PFSK-1 (cell line): ENCODE data around the gene USH1C.

ENCODE experiments used
- FOXP2 ChIP-seq: optimal IDR thresholded peaks from 2 replicates; pipeline ENCODE3; 2011; ENCODE audit warnings: borderline replicate concordance, control low read depth, inconsistent platforms; ENCODE audit not compliant: insufficient read depth; ENCODE audit errors: extremely low read length, extremely low read depth
- POLR2AphosphoS5 ChIP-seq: IDR thresholded peaks from 2 replicates; pipeline ENCODE4 v1.6.1; 2012; ENCODE audit warnings: low read depth, mild to moderate bottlenecking, control low read depth, low read length, moderate library complexity
- SIN3A ChIP-seq: IDR thresholded peaks from 2 replicates; pipeline ENCODE4 v1.6.1; 2012; ENCODE audit warnings: mild to moderate bottlenecking, low read length, moderate library complexity, borderline replicate concordance; ENCODE audit not compliant: insufficient read depth
- TAF1 ChIP-seq: IDR thresholded peaks from 2 replicates; pipeline ENCODE4 v1.6.1; 2012; ENCODE audit warnings: low read length, control low read depth, borderline replicate concordance; ENCODE audit not compliant: insufficient read depth
- TF ChIP-seq, protein P1 (sequence below), 2 experiments: IDR thresholded peaks; 2 replicates each; pipeline versions ENCODE4 v1.6.1 to v1.8.0; 2011 to 2012; ENCODE audit warnings: low read depth in 2 of 2, low read length in 2 of 2, control low read depth in 1 of 2, inconsistent platforms in 1 of 2, mild to moderate bottlenecking in 1 of 2, moderate library complexity in 1 of 2; ENCODE audit not compliant: insufficient read depth in 1 of 2

DNA sequence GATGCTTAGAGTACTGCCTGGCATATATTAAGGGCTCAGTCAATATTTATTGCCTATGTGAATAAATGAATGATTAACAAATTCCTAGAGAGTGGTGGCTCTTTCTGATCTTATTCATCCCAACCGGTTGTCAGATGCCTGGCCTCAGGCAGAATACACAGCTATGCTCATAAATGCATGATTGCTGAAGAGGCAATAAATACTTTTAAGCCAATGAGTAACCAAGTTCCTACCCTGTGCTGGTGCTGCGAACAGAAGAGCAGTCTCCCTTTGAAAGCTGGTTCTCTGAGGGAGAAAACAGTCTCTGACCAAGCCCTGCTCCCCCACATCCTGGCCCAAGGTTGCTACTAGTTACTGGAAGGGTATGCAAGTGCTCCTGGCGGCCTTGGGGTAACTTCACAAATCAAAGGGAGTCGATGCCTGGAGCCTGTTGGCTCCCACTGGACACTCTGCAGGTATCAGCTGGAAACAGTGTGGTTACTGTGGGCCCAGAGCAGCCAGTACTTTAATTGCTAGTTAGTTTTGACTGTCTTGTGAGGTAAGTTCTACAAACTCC is 2.8 kb downstream of the USH1C start:
- TF ChIP-seq, protein P1, sequence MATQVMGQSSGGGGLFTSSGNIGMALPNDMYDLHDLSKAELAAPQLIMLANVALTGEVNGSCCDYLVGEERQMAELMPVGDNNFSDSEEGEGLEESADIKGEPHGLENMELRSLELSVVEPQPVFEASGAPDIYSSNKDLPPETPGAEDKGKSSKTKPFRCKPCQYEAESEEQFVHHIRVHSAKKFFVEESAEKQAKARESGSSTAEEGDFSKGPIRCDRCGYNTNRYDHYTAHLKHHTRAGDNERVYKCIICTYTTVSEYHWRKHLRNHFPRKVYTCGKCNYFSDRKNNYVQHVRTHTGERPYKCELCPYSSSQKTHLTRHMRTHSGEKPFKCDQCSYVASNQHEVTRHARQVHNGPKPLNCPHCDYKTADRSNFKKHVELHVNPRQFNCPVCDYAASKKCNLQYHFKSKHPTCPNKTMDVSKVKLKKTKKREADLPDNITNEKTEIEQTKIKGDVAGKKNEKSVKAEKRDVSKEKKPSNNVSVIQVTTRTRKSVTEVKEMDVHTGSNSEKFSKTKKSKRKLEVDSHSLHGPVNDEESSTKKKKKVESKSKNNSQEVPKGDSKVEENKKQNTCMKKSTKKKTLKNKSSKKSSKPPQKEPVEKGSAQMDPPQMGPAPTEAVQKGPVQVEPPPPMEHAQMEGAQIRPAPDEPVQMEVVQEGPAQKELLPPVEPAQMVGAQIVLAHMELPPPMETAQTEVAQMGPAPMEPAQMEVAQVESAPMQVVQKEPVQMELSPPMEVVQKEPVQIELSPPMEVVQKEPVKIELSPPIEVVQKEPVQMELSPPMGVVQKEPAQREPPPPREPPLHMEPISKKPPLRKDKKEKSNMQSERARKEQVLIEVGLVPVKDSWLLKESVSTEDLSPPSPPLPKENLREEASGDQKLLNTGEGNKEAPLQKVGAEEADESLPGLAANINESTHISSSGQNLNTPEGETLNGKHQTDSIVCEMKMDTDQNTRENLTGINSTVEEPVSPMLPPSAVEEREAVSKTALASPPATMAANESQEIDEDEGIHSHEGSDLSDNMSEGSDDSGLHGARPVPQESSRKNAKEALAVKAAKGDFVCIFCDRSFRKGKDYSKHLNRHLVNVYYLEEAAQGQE (IDR thresholded peaks at IDR 0.05; ENCODE audit: insufficient read depth in 1 of 2, low read depth in 2 of 2, low read length in 2 of 2), result no peak
- TF ChIP-seq SIN3A, result no peak
- no peak for TF ChIP-seq POLR2AphosphoS5
- TF ChIP-seq TAF1, result no peak
- no peak for TF ChIP-seq FOXP2
